Stimulated activated CD4-positive, alpha-beta T cell treated with anti-CD3 and anti-CD28 coated beads, Interleukin-2, amount 100 ng/mL, for 4 hours (primary cell): Measurements from ENCODE around the gene ZNF891.
A peak's percentile ranks its signal among the peaks of the same experiment; 100 is the strongest.

ENCODE experiments used
- DNase-seq: peaks from one replicate; pipeline ENCODE4 v3.0.0-alpha.2; 2020; ENCODE audit warnings: low read depth

ZNF891 gene

GRCh38 chr12:133130038-133130807 is at the start of gene ZNF891, which contains the start of gene ZNF10:
ZNF891 (minus strand) TSS chr12:133130274; CDS start chr12:133121918, 8,356 bp downstream.
ZNF10 (plus strand) TSS chr12:133130627; CDS start chr12:133144493, 13,866 bp downstream.
- DNase-seq = peak; percentile 95

GRCh38 chr12:133174901-133175300 is 44.8 kb upstream of the ZNF891 start:
- DNase-seq = no peak

- DNase-seq = no peak
Observed at GRCh38 chr12:133172491-133172890, 42.4 kb upstream of the ZNF891 start.

- DNase-seq = no peak
Observed at GRCh38 chr12:133165776-133166175, 35.7 kb upstream of the ZNF891 start.

GRCh38 chr12:133156125-133156690 is 26.1 kb upstream of the ZNF891 start:
- no peak for DNase-seq

- DNase-seq = no peak
Observed at GRCh38 chr12:133145981-133146380, 15.9 kb upstream of the ZNF891 start.

GRCh38 chr12:133135747-133136146 is 5.7 kb upstream of the ZNF891 start:
- DNase-seq = no peak

GRCh38 chr12:133130808-133131128 is 694 bp upstream of the ZNF891 start:
- peak; percentile 33 for DNase-seq

GRCh38 chr12:133129368-133130037 is 571 bp downstream of the ZNF891 start:
- DNase-seq = no peak

GRCh38 chr12:133124674-133125073 is 5.4 kb downstream of the ZNF891 start:
- no peak for DNase-seq

GRCh38 chr12:133120385-133121191 is 9.5 kb downstream of the ZNF891 start:
- DNase-seq = no peak

- no peak for DNase-seq
Observed at GRCh38 chr12:133108150-133108549, 21.9 kb downstream of the ZNF891 start.

- DNase-seq = no peak
Observed at GRCh38 chr12:133107121-133107520, 23.0 kb downstream of the ZNF891 start.

GRCh38 chr12:133106253-133106652 is 23.8 kb downstream of the ZNF891 start:
- DNase-seq = no peak

GRCh38 chr12:133105620-133106019 is 24.5 kb downstream of the ZNF891 start:
- DNase-seq = no peak

GRCh38 chr12:133083345-133083744 is 46.7 kb downstream of the ZNF891 start:
- DNase-seq = no peak

- DNase-seq = peak; percentile 75
Observed at GRCh38 chr12:133081159-133081780, 48.8 kb downstream of the ZNF891 start.

GRCh38 chr12:133080368-133081158 is 49.5 kb downstream of the ZNF891 start, which contains the start of gene ZNF140:
ZNF140 (plus strand) TSS chr12:133080923; CDS start chr12:133081321, 398 bp downstream.
- peak; percentile 93 for DNase-seq

- DNase-seq = peak; percentile 95
Observed at GRCh38 chr12:133080026-133080367, 50.1 kb downstream of the ZNF891 start.

- no peak for DNase-seq
Observed at GRCh38 chr12:133073836-133074235, 56.2 kb downstream of the ZNF891 start.

GRCh38 chr12:133063556-133063955 is 66.5 kb downstream of the ZNF891 start:
- DNase-seq = no peak
